NCI-H1092 treated with DMSO at 0.1 percent for 48 hours (cell line): ENCODE results near the gene CFAP410.

Experiments used
- DNase-seq: peaks from one replicate; lab custom pipeline; 2025; lab: John Stamatoyannopoulos, UW

Gene CFAP410

GRCh38 chr21:44331209-44331608 is 8.0 kb downstream of the CFAP410 start:
- DNase-seq = no peak

GRCh38 chr21:44330698-44331097 is 8.5 kb downstream of the CFAP410 start:
- no peak for DNase-seq

GRCh38 chr21:44329971-44330681 is 9.1 kb downstream of the CFAP410 start:
- no peak for DNase-seq

GRCh38 chr21:44329086-44329889 is 9.9 kb downstream of the CFAP410 start:
- DNase-seq = no peak

GRCh38 chr21:44328242-44328895 is 10.8 kb downstream of the CFAP410 start:
- DNase-seq = no peak

GRCh38 chr21:44327603-44327974 is 11.6 kb downstream of the CFAP410 start:
- DNase-seq = no peak

- DNase-seq = no peak
Measured at GRCh38 chr21:44326716-44327602, 12.2 kb downstream of the CFAP410 start.

- no peak for DNase-seq
Measured at GRCh38 chr21:44326272-44326647, 12.9 kb downstream of the CFAP410 start.

- no peak for DNase-seq
Measured at GRCh38 chr21:44325386-44326271, 13.6 kb downstream of the CFAP410 start.

GRCh38 chr21:44324854-44325107 is 14.4 kb downstream of the CFAP410 start:
- no peak for DNase-seq

GRCh38 chr21:44324106-44324853 is 14.9 kb downstream of the CFAP410 start:
- no peak for DNase-seq

- DNase-seq = no peak
Measured at GRCh38 chr21:44323591-44323990, 15.6 kb downstream of the CFAP410 start.

GRCh38 chr21:44322621-44323325 is 16.4 kb downstream of the CFAP410 start:
- DNase-seq = no peak

GRCh38 chr21:44321846-44322450 is 17.2 kb downstream of the CFAP410 start:
- no peak for DNase-seq

- DNase-seq = no peak
Measured at GRCh38 chr21:44320847-44321246, 18.3 kb downstream of the CFAP410 start.

GRCh38 chr21:44319407-44320065 is 19.7 kb downstream of the CFAP410 start:
- no peak for DNase-seq

- DNase-seq = no peak
Measured at GRCh38 chr21:44318489-44319285, 20.5 kb downstream of the CFAP410 start.

GRCh38 chr21:44317871-44318270 is 21.3 kb downstream of the CFAP410 start:
- no peak for DNase-seq
